HCT116 (cell line): Measurements from ENCODE around the gene SPON1.

Experiments used
- CTCF ChIP-seq, 3 experiments: fragments of 200-600 bp in 1 of 3; sonication (generic) in 1 of 3; IDR thresholded peaks in 2 of 3; conservative IDR thresholded peaks in 1 of 3; 2 replicates each; pipeline ENCODE4 v1.5.1; 2012 to 2017; ENCODE audit warnings: low read depth in 2 of 3, low read length in 2 of 3, antibody characterized with exemption in 1 of 3, borderline replicate concordance in 1 of 3, control low read depth in 1 of 3, mild to moderate bottlenecking in 1 of 3, mixed read lengths in 1 of 3, mixed run types in 1 of 3, moderate library complexity in 1 of 3; ENCODE audit not compliant: insufficient read depth in 1 of 3
- EZH2 ChIP-seq: fragments of 200-600 bp; sonication (generic); IDR thresholded peaks from 2 replicates; pipeline ENCODE4 v1.6.1; 2017; ENCODE audit warnings: antibody characterized with exemption, mixed run types
- JUND ChIP-seq: IDR thresholded peaks from 2 replicates; pipeline ENCODE4 v1.6.1; 2012
- MAX ChIP-seq: IDR thresholded peaks from 2 replicates; pipeline ENCODE4 v1.6.1; 2012
- POLR2A ChIP-seq: IDR thresholded peaks from 2 replicates; pipeline ENCODE4 v1.7.0; 2011; ENCODE audit warnings: borderline replicate concordance; ENCODE audit not compliant: insufficient read depth, insufficient read length; ENCODE audit errors: extremely low read depth
- POLR2AphosphoS5 ChIP-seq: IDR thresholded peaks from 2 replicates; pipeline ENCODE4 v1.6.1; 2011; ENCODE audit warnings: mild to moderate bottlenecking, low read depth, low read length, moderate library complexity
- SP1 ChIP-seq: IDR thresholded peaks from 2 replicates; pipeline ENCODE4 v1.6.1; 2012; ENCODE audit warnings: low read depth
- ZFX ChIP-seq: fragments of 450-650 bp; IDR thresholded peaks from 2 replicates; pipeline ENCODE4 v1.6.1; 2017

- TF ChIP-seq POLR2A = no peak
- no peak for TF ChIP-seq CTCF (IDR thresholded peaks at IDR 0.05 in 2 of 3, conservative IDR thresholded peaks at IDR 0.05 in 1 of 3; ENCODE audit: borderline replicate concordance in 1 of 3, insufficient read depth in 1 of 3, low read depth in 2 of 3, low read length in 2 of 3)
- TF ChIP-seq SP1 = no peak
- no peak for TF ChIP-seq ZFX
- TF ChIP-seq JUND = no peak
- no peak for TF ChIP-seq EZH2
- TF ChIP-seq POLR2AphosphoS5 = no peak
- no peak for TF ChIP-seq MAX
Measured at GRCh38 chr11:13944911-13945425, 17.6 kb upstream of the SPON1 start.
